Naive B cell (primary cell): Measurements from ENCODE around the gene PREX1. TPM values are rescaled to one million over a fixed set of nuclear protein-coding genes. Genes with fewer than 3 reads are reported as not detected.
A peak's percentile ranks its signal among the peaks of the same experiment; 100 is the strongest.

ENCODE experiments used
- ATAC-seq, 2 donors: fragments of 150-1000 bp; cut with Tn5 transposase; 2 replicates each; pipeline ENCODE4 v1.10.0; 2021; ENCODE audit warnings: low read depth in 2 of 2, mild to moderate bottlenecking in 2 of 2, moderate library complexity in 2 of 2
- DNase-seq: peaks from one replicate; pipeline ENCODE4 v3.0.0; 2022
- H3K27ac Mint-ChIP-seq, 6 donors: one replicate each; pipeline ENCODE4 v1.8.0; 2020 to 2022; ENCODE audit warnings: mild to moderate bottlenecking in 6 of 6, mixed read lengths in 6 of 6, moderate library complexity in 5 of 6, inconsistent platforms in 2 of 6
- H3K27me3 Mint-ChIP-seq, 3 donors: one replicate each; pipeline ENCODE4 v1.8.0; 2021 to 2022; ENCODE audit warnings: mixed read lengths in 3 of 3, mild to moderate bottlenecking in 1 of 3
- H3K36me3 Mint-ChIP-seq, 2 donors: one replicate each; pipeline ENCODE4 v1.8.0; 2020 to 2022; ENCODE audit warnings: mixed read lengths in 2 of 2, inconsistent platforms in 1 of 2, mild to moderate bottlenecking in 1 of 2
- H3K4me1 Mint-ChIP-seq, 3 donors: one replicate each; pipeline ENCODE4 v1.8.0; 2020 to 2022; ENCODE audit warnings: mixed read lengths in 3 of 3, inconsistent platforms in 1 of 3, mild to moderate bottlenecking in 1 of 3, moderate library complexity in 1 of 3
- H3K4me3 Mint-ChIP-seq, 8 donors: one replicate each; pipeline ENCODE4 v1.8.0; 2020 to 2022; ENCODE audit warnings: mild to moderate bottlenecking in 8 of 8, mixed read lengths in 8 of 8, moderate library complexity in 8 of 8, inconsistent platforms in 2 of 8
- H3K9me3 Mint-ChIP-seq, 7 donors: one replicate each; pipeline ENCODE4 v1.8.0; 2020 to 2022; ENCODE audit warnings: mixed read lengths in 7 of 7, mild to moderate bottlenecking in 5 of 7, inconsistent platforms in 2 of 7, moderate library complexity in 1 of 7
- polyA plus RNA-seq, 6 donors: library from polyadenylated mRNA; unstranded; fragments of 300-500 nt; fragmentation: Illumina TruSeq; gene quantifications; one replicate each; pipeline ENCODE4 v1.2.3, GENCODE V29; 2021; ENCODE audit warnings: low read depth in 6 of 6

The PREX1 gene
- polyA plus RNA-seq, 6 donors from 2014 or later: 13.3 to 37.5 (median 17.1) TPM

DNA sequence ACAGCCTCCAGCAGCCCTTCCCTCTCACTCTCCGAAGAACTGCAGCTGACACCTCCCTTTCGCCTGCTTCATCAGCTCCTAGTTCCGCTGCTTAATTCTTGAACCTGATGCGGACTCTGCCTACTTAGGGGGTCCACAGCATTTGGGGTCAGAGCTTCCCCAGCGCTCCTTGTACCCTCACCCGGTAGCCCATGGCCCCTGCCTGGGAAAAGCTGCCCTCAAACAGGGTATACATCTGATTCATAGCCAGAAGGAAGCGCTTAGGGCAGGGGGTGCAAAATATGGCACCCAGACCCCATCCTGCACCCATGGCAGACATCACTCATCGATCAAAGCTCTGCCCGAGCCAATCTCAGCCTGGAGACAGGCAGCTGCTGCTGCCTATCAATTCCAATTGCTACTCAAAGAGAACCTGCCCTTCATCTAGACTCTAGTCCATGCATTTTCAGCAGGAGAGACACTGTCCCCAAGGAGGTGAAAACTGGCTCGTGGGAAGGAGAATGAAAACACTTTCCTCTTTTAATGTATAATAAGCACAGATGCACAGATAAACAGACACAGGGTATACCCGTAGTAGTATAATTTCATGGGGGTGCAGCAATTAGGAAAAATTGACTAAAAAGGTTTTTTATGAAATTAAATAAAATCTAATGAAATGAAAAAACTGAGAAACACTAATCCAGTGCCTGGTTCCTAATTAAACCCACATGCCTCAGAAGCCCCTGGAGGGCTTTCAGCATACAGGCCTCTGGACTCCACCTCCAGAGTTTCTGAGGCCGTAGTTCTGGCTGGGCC lies 194.8 kb downstream of the PREX1 start:
- H3K4me3 Mint-ChIP-seq: no peak overlapping the region
- peaks cover 13 to 38% of the 10 kb centered on the region in 2 donors for H3K36me3 Mint-ChIP-seq
- no peaks in the 10 kb centered on the region for H3K27me3 Mint-ChIP-seq
- ATAC-seq (no peak), DNase-seq (no peak)
- H3K9me3 Mint-ChIP-seq: no peaks in the 10 kb centered on the region
- peaks cover 6 to 14% (median 12%) of the 10 kb centered on the region in 3 donors for H3K4me1 Mint-ChIP-seq
- H3K27ac Mint-ChIP-seq: peak overlapping the region in 1 of 6 donors; percentile 87

GRCh38 chr20:48632017-48632824 lies 195.6 kb downstream of the PREX1 start:
- peaks cover 13 to 39% of the 10 kb centered on the region in 2 donors for H3K36me3 Mint-ChIP-seq
- H3K4me1 Mint-ChIP-seq: peaks cover 6 to 14% (median 12%) of the 10 kb centered on the region in 3 donors
- H3K27me3 Mint-ChIP-seq: no peaks in the 10 kb centered on the region
- no peak overlapping the region for H3K4me3 Mint-ChIP-seq
- no peak for DNase-seq
- H3K9me3 Mint-ChIP-seq: no peaks in the 10 kb centered on the region
- H3K27ac Mint-ChIP-seq: peak overlapping the region in 1 of 6 donors; percentile 87
- no peak for ATAC-seq

DNA sequence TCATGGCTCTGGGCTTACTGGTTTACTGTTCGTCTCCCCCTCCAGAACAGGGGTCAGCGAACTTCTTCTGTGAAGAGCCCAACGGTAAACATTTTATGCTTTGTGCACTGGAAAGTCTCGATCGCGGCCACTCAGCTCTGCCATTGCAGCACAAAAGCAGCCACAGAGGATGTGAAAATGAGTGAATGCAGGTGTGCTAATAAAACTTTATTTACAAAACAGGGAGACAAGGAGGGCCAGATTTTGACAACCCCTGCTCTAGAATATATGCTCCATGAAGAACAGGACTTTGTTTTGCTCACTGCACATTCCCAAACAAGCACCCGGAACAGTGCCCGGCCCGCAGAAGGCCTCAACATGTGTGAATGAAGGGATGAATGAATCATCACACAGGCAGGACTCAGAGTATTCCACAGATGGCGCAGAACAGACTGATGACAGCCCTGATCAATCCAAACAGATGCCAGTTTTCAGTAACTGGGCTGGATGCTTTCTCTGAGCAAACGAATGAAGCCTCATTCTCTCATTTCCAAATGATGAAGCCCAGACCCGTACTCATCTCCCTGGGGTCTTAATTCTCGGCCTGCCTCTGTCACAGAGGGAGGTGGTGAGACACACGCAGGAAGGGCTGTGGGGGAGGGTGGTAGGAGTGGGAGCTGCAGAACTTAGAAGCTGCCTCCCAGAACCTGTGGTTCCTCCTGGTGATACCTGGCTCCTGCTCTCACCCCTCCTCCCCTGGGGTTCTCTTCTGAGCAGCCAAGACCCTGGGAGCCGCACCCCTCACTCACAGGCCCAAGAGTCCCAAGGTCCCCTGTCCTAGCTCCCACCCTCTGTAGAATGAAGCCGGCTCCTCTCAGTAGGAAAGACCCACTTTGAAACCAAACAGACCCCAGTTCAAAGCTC lies 196.4 kb downstream of the PREX1 start:
- Mint-ChIP-seq H3K27me3 (no peaks in the 10 kb centered on the region), H3K4me1 (peaks cover 6 to 18% (median 12%) of the 10 kb centered on the region in 3 donors), H3K4me3 (peak overlapping the region in 1 of 8 donors; percentile 26), H3K36me3 (peaks cover 13 to 47% of the 10 kb centered on the region in 2 donors), H3K27ac (peak overlapping the region in 2 of 6 donors; percentile 24 to 49), H3K9me3 (no peaks in the 10 kb centered on the region)
- DNase-seq (no peak), ATAC-seq (no peak)

DNA sequence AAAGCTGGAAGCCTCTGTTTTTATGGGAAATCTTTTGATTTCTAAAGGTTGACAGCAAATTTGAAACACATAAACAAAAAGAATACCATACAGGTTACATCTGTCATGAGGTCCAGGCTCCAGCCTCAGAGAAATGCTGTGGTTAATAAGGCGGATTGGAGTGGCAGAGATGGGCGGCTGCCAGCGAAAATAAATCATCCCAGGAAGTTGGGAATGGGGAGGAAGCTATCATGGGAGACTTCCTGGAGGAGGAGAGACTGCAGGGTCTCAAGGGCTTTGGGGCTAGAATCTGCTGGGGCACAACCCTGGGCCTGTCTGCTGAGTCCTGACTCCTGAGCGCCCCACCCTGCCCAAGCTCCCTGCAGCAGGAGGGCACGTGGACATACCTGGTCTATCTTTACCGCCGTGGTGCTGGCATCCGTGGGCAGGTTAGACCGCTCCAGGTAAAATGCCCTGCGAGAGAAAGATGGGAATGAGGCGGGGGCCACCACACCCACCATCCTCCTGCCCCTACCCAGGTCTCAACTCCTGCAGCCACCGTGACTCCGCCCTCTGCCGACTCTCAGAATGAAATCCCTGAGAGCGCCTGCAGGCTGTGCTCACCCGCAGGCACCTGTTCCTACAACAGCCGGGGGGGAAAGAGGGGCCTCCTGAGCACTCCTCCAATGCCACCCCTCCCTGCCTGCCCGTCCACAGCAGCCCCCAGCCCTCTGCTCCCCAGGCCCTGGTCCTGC lies 197.3 kb downstream of the PREX1 start:
- DNase-seq (no peak), ATAC-seq (no peak)
- Mint-ChIP-seq H3K4me3 (no peak overlapping the region), H3K9me3 (no peaks in the 10 kb centered on the region), H3K27me3 (no peaks in the 10 kb centered on the region), H3K36me3 (peaks cover 13 to 46% of the 10 kb centered on the region in 2 donors), H3K27ac (peak overlapping the region in 1 of 6 donors; percentile 24), H3K4me1 (peaks cover 3 to 17% (median 9%) of the 10 kb centered on the region in 3 donors)

- no peak overlapping the region for H3K27ac Mint-ChIP-seq
- ATAC-seq: no peak
These were observed 197.9 kb downstream of the PREX1 start for GRCh38 chr20:48629960-48630315.

DNA sequence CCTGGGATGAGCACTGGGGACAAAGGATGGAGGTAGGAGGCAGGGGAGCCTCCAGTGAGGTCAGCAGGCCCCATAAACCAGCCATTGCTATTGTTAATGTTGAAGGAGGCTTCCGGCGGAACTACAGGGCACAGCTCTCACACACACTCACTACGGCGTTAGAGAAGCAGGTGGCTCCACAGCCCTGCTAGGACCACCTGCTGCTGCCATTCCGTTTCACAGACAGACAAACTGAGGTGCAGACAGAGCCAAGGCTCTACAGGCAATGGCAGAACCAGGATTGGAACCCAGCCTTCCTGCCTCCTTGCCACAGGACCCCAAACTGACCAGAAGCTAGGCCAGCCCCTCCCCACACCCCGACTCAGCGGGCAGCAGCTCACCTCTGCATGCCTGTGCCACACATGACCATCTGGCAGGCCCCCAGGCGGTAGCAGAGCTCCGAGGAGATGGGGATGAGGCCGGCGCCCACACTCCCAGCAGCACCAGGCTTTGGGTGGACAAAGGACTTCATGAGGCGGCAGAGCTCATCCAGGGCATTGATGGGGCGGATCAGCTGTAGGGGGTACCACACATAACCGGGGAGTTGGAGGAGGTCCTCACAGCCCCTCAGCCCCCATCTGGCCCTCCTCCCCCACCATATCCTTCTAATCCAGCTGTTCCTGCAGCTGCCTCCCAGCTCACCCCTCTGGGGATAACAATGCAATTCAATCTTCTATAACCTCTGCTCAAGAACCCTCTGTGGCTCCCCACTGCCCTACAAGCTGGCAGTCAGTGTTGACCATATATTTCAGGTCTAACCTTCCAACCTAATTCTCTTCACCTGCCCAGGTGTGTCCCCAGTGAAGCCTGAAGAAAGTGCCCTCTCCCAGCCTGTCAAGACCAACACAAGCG lies 198.5 kb downstream of the PREX1 start:
- no peak for ATAC-seq
- Mint-ChIP-seq H3K4me3 (peak overlapping the region in 2 of 8 donors; percentile 18 to 42), H3K27ac (peak overlapping the region in 4 of 6 donors; percentile 32 to 44 (median 40)), H3K27me3 (no peaks in the 10 kb centered on the region), H3K36me3 (peaks cover 13 to 37% of the 10 kb centered on the region in 2 donors), H3K4me1 (peaks cover 0 to 9% (median 0%) of the 10 kb centered on the region in 3 donors), H3K9me3 (no peaks in the 10 kb centered on the region)
- DNase-seq: no peak

More at GRCh38 chr20:48629960-48630315, 197.9 kb downstream of the PREX1 start:
- Mint-ChIP-seq H3K27me3 (no peaks in the 10 kb centered on the region), H3K9me3 (no peaks in the 10 kb centered on the region), H3K4me1 (peaks cover 0 to 11% (median 3%) of the 10 kb centered on the region in 3 donors), H3K36me3 (peaks cover 13 to 40% of the 10 kb centered on the region in 2 donors), H3K4me3 (peak overlapping the region in 1 of 8 donors; percentile 18)
- DNase-seq: no peak

DNA sequence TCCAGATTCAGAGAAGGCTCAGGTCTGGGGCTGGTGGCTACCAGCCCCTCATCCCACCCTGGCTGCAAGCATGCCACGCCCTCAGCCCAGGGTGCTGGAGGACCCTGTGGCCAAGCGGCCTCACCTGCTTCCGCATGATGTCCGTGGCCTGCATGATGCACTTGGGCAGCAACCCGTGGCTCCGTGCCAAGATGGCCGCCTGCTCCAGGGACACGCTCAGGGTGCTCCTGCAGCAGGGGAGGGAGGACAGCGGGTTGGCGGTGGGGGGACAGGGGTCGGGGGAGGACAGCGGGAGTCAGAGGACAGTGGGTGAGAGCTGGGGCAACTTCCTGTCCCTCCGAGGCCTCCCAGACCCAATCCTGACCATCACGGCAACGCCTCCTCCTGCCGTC lies 200.1 kb downstream of the PREX1 start:
- Mint-ChIP-seq H3K27me3 (no peaks in the 10 kb centered on the region), H3K9me3 (no peaks in the 10 kb centered on the region), H3K4me3 (no peak overlapping the region), H3K4me1 (peaks cover 0 to 4% (median 0%) of the 10 kb centered on the region in 3 donors), H3K36me3 (peaks cover 7 to 29% of the 10 kb centered on the region in 2 donors), H3K27ac (no peak overlapping the region)
- no peak for ATAC-seq
- no peak for DNase-seq

DNA sequence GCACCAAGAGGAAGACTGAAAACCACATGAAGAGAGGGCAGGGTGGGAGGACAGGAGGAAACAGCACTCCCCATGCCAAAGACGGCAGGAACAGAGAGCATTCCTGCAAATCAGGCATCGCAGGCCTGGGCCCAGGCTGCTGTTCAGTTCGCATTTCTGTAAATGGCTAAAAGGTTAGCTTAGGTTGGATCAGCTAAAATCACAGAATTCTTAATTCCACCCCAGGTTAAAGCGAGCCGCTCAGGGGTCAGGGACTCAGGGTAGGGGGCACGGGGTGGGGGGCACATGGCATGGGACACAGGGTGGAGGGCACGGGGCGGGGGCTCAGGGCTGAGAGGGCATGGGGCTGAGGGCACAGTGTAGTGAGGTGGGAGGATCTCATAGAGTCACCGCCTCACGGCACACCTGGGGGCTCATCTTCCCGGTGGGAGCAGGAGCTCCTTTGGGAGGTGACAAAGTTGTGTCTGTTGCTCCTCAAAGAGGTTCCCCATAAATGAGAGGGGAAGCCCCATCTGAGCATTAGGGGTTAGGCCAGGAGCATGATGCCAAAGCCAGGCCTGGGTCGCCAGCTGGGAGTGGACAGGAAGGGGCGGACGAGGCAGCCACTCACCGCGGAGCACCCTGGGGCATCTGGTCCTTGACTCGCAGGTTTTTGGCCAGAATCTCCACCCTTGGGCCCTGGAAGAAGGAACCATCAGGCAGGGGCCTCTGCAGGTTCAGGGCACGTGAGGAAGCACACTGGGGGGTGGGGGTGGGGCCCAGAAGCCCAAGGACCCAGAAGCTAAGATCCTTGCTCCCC lies 200.7 kb downstream of the PREX1 start:
- H3K36me3 Mint-ChIP-seq: peaks cover 7 to 29% of the 10 kb centered on the region in 2 donors
- no peak for ATAC-seq

DNA sequence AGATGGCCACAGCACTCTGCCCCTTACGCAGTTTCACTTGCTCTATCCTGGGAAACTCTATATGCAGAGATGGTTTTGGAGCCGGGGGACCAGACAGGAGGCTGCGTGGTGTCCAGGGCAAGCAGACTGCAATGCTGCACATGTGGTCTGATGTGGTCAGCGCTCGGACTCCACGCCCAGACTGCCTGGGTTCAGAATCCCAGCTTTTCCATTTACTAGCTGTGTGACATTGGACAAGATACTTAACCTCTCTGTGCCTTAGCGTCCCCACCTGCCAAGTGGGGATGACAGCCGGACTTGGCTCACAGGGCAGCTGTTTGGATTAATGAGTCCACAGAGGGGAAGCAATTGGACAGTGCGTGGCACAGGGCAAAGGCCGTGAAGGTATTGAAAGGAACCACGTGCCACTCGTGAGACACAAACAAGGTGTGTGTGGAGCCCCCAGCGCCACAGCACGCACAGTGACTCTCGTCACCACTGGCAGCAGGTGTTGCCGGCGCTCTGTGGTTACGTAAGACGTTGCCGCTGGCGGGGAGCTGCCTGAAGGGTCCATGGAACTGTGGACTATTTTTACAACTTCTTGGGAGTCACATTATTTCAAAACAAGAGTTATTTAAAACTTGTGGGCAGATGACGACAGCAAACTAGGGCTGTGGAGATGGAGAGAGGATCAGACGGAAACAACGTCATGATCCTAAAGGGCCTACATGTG lies 201.4 kb downstream of the PREX1 start:
- H3K4me1 Mint-ChIP-seq: peaks cover 0 to 4% (median 0%) of the 10 kb centered on the region in 3 donors
- ATAC-seq (peak in 1 of 2 donors; percentile 37), DNase-seq (no peak)
- no peaks in the 10 kb centered on the region for H3K9me3 Mint-ChIP-seq
- peak overlapping the region in 5 of 6 donors; percentile 38 to 84 (median 76) for H3K27ac Mint-ChIP-seq
- H3K27me3 Mint-ChIP-seq: no peaks in the 10 kb centered on the region
- H3K36me3 Mint-ChIP-seq: peaks cover 7 to 29% of the 10 kb centered on the region in 2 donors
- H3K4me3 Mint-ChIP-seq: no peak overlapping the region

More for the DNA sequence above, 200.7 kb downstream of the PREX1 start:
- H3K27me3 Mint-ChIP-seq: no peaks in the 10 kb centered on the region
- DNase-seq: no peak
- H3K4me3 Mint-ChIP-seq: no peak overlapping the region
- H3K4me1 Mint-ChIP-seq: peaks cover 0 to 4% (median 0%) of the 10 kb centered on the region in 3 donors
- no peaks in the 10 kb centered on the region for H3K9me3 Mint-ChIP-seq
- H3K27ac Mint-ChIP-seq: peak overlapping the region in 5 of 6 donors; percentile 46 to 84 (median 76)

- Mint-ChIP-seq H3K4me1 (peaks cover 6 to 14% (median 9%) of the 10 kb centered on the region in 3 donors), H3K9me3 (no peaks in the 10 kb centered on the region), H3K36me3 (peaks cover 7 to 29% of the 10 kb centered on the region in 2 donors), H3K27me3 (peaks cover 0 to 5% (median 0%) of the 10 kb centered on the region in 3 donors), H3K4me3 (peak overlapping the region in 1 of 8 donors; percentile 60), H3K27ac (peak overlapping the region in 2 of 6 donors; percentile 36 to 74)
- ATAC-seq (no peak), DNase-seq (no peak)
These were observed 202.5 kb downstream of the PREX1 start for GRCh38 chr20:48625136-48625900.
